ENCODE results near the gene DBF4. TPM values are rescaled to one million over a fixed set of nuclear protein-coding genes. Genes with fewer than 3 reads are reported as not detected.

The DBF4 gene
- total and polyA plus RNA-seq, 2 of the 13 experiments (the other 11 are each of a cell fraction or from before 2014, with no cell fraction given): 5.0 to 64.4 TPM

DNA sequence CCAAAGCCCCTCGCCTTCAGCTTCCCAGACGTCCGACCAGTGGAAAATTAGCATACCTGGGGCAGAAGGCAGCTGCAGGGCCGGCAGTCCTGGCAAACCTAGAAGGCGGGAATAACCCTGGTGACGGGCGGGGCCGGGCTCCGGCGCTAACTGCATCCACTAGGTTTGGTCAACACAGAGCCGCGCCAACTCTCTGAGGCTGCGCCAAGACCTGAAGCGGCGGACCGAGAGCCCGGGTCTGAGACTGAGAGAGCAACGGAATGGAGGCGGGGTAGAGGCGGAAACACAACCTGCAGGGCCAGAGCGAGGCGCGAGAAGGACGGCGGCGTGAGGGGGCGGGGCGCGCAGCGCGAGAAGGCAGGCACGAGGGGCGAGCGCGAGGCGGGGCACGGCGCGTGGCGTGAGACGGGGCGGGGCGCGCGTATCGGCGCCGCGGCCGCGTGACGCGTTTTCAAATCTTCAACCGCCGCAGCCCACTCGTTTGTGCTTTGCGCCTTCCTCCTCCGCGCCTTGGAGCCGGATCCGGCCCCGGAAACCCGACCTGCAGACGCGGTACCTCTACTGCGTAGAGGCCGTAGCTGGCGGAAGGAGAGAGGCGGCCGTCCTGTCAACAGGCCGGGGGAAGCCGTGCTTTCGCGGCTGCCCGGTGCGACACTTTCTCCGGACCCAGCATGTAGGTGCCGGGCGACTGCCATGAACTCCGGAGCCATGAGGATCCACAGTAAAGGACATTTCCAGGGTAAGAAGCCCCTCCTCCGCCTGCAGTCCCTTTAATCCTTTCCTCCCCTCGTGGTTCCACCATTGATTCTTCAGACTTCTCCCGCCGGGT lies at the start of gene DBF4, which contains the start of gene SLC25A40 (continued):
- TF ChIP-seq IRX3 (CRISPR knock-in tag; IDR thresholded peaks at IDR 0.05; ENCODE audit: borderline replicate concordance, low read depth): 0 out of 2 replicates have a peak, but pooled peaks have one; percentile 64
- no peak for TF ChIP-seq GZF1 (CRISPR knock-in tag; IDR thresholded peaks at IDR 0.05)
- no peak; the same call in 1 of the 2 replicates for TF ChIP-seq ZNF232 (CRISPR knock-in tag; IDR thresholded peaks at IDR 0.05; ENCODE audit: borderline replicate concordance)
- no peak for TF ChIP-seq ZBTB8A (CRISPR knock-in tag; IDR thresholded peaks at IDR 0.05; ENCODE audit: borderline replicate concordance, low read depth)
- TF ChIP-seq SIX1 (CRISPR knock-in tag; IDR thresholded peaks at IDR 0.05; ENCODE audit: borderline replicate concordance): no peak
- TF ChIP-seq POLR2G (IDR thresholded peaks at IDR 0.05; ENCODE audit: low read depth, low read length): peak; percentile 80
- TF ChIP-seq HNF4G (IDR thresholded peaks at IDR 0.05; ENCODE audit: borderline replicate concordance, low read depth, low read length): no peak
- TF ChIP-seq HNF4G (CRISPR knock-in tag; IDR thresholded peaks at IDR 0.05; ENCODE audit: borderline replicate concordance, low read depth): no peak; the same call in 1 of the 2 replicates
- TF ChIP-seq ZNF446 (CRISPR knock-in tag; IDR thresholded peaks at IDR 0.05): peak; percentile 64
- TF ChIP-seq ZNF878 (CRISPR knock-in tag; IDR thresholded peaks at IDR 0.05): 0 out of 2 replicates have a peak, but pooled peaks have one; percentile 33
- TF ChIP-seq, protein P1, sequence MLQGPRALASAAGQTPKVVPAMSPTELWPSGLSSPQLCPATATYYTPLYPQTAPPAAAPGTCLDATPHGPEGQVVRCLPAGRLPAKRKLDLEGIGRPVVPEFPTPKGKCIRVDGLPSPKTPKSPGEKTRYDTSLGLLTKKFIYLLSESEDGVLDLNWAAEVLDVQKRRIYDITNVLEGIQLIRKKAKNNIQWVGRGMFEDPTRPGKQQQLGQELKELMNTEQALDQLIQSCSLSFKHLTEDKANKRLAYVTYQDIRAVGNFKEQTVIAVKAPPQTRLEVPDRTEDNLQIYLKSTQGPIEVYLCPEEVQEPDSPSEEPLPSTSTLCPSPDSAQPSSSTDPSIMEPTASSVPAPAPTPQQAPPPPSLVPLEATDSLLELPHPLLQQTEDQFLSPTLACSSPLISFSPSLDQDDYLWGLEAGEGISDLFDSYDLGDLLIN (CRISPR knock-in tag; IDR thresholded peaks at IDR 0.05; ENCODE audit: borderline replicate concordance): 0 out of 2 replicates have a peak, but pooled peaks have one; percentile 16
- peak; percentile 78; the same call in 1 of the 2 replicates for TF ChIP-seq HOXA9 (CRISPR knock-in tag; IDR thresholded peaks at IDR 0.05; ENCODE audit: borderline replicate concordance)
- TF ChIP-seq, protein P2, sequence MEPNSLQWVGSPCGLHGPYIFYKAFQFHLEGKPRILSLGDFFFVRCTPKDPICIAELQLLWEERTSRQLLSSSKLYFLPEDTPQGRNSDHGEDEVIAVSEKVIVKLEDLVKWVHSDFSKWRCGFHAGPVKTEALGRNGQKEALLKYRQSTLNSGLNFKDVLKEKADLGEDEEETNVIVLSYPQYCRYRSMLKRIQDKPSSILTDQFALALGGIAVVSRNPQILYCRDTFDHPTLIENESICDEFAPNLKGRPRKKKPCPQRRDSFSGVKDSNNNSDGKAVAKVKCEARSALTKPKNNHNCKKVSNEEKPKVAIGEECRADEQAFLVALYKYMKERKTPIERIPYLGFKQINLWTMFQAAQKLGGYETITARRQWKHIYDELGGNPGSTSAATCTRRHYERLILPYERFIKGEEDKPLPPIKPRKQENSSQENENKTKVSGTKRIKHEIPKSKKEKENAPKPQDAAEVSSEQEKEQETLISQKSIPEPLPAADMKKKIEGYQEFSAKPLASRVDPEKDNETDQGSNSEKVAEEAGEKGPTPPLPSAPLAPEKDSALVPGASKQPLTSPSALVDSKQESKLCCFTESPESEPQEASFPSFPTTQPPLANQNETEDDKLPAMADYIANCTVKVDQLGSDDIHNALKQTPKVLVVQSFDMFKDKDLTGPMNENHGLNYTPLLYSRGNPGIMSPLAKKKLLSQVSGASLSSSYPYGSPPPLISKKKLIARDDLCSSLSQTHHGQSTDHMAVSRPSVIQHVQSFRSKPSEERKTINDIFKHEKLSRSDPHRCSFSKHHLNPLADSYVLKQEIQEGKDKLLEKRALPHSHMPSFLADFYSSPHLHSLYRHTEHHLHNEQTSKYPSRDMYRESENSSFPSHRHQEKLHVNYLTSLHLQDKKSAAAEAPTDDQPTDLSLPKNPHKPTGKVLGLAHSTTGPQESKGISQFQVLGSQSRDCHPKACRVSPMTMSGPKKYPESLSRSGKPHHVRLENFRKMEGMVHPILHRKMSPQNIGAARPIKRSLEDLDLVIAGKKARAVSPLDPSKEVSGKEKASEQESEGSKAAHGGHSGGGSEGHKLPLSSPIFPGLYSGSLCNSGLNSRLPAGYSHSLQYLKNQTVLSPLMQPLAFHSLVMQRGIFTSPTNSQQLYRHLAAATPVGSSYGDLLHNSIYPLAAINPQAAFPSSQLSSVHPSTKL (CRISPR knock-in tag; IDR thresholded peaks at IDR 0.05): no peak; the same call in none of the 2 replicates
- peak; percentile 55 for TF ChIP-seq AGO2 (optimal IDR thresholded peaks at IDR 0.05; ENCODE audit: low read depth, low read length)
- peak; percentile 31 for TF ChIP-seq TEAD3 (CRISPR knock-in tag; optimal IDR thresholded peaks at IDR 0.05; ENCODE audit: borderline replicate concordance)
- peak; percentile 89 for TF ChIP-seq MYC (CRISPR knock-in tag; IDR thresholded peaks at IDR 0.05; ENCODE audit: borderline replicate concordance)
- TF ChIP-seq, protein P3, sequence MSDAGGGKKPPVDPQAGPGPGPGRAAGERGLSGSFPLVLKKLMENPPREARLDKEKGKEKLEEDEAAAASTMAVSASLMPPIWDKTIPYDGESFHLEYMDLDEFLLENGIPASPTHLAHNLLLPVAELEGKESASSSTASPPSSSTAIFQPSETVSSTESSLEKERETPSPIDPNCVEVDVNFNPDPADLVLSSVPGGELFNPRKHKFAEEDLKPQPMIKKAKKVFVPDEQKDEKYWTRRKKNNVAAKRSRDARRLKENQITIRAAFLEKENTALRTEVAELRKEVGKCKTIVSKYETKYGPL (CRISPR knock-in tag; IDR thresholded peaks at IDR 0.05): peak; percentile 81
- TF ChIP-seq, protein P4, sequence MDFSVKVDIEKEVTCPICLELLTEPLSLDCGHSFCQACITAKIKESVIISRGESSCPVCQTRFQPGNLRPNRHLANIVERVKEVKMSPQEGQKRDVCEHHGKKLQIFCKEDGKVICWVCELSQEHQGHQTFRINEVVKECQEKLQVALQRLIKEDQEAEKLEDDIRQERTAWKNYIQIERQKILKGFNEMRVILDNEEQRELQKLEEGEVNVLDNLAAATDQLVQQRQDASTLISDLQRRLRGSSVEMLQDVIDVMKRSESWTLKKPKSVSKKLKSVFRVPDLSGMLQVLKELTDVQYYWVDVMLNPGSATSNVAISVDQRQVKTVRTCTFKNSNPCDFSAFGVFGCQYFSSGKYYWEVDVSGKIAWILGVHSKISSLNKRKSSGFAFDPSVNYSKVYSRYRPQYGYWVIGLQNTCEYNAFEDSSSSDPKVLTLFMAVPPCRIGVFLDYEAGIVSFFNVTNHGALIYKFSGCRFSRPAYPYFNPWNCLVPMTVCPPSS (IDR thresholded peaks at IDR 0.05): no peak
- TF ChIP-seq ZNF747 (CRISPR knock-in tag; IDR thresholded peaks at IDR 0.05; ENCODE audit: borderline replicate concordance): peak; percentile 48; the same call in 1 of the 2 replicates
- TF ChIP-seq, protein P5, sequence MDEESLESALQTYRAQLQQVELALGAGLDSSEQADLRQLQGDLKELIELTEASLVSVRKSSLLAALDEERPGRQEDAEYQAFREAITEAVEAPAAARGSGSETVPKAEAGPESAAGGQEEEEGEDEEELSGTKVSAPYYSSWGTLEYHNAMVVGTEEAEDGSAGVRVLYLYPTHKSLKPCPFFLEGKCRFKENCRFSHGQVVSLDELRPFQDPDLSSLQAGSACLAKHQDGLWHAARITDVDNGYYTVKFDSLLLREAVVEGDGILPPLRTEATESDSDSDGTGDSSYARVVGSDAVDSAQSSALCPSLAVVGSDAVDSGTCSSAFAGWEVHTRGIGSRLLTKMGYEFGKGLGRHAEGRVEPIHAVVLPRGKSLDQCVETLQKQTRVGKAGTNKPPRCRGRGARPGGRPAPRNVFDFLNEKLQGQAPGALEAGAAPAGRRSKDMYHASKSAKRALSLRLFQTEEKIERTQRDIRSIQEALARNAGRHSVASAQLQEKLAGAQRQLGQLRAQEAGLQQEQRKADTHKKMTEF (CRISPR knock-in tag; IDR thresholded peaks at IDR 0.05): peak; percentile 42; the same call in 1 of the 2 replicates
